HG03342 (cell line): ENCODE results near the gene CRTAC1.

ENCODE experiments used
- ATAC-seq: cut with Tn5 transposase; IDR thresholded peaks from one replicate; pipeline ENCODE4 v1.9.1; 2021; ENCODE audit warnings: mild to moderate bottlenecking, moderate library complexity; ENCODE audit not compliant: unreplicated experiment

CRTAC1 gene

DNA sequence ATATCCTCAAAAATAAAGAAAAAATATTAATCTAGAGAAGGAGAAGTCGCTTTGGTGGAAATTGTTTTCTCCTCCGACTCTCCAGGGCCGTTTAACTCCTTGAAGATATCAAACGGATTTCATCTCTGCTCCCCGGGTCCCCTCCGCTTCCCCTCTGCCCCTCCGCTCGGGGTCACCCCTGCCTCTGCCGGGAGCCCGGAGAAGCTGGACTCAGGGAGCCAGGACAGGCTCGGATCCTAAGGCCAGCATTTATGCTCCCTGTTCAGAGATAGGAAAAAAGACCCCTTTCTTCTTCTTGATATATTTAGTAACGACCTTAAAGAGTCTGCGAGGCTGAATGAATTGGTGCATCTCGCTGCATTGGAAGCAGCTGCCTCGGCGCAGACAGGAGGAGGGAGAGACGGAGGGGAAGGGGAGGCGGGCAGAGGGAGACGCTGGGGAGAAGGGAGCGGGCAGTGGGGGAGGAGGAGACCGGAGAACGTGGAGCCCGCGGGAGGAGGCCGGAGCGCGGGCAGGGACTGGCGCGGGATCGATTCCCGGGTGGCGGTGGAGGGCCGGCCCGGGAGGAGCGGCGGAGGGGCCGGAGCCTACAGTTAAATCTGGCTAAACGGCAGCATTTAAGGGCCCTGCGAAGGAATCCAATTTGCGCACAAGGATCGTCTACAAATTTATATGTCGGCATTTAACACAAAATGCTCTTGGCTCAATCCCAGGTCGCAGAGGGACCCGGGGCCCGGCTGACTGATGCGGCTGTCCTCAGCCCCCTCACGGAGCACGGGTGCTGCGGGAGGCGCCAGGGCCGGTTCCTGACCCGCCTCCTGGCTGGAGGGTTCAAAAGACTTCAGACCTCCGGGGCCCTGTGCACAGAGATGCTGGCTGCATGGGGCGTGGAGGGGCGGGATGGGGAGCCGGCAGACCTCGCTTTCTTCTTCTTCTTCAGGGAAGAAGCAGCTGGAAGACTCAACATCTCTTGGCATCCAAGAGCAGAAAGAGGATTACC lies 55.6 kb downstream of the CRTAC1 start:
- ATAC-seq = no peak

DNA sequence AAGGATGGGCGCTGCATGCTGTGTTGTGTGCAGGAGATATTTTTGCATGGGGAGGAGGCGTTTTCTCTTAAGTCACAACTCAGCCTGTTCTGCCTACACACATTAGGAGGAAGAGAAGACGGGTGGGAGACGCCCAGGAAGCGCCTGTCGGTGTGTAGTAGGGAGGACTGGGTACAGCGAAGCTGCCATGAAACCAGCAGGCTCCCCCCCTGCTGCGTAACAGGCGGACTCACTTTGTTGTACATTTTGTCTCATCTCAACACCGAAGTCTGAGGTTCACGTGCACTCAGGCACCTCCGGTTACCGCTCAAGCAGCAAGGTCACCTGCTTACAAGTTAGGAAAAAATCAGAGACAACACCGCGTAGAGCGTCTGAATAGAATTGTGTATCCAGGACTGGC lies 56.3 kb downstream of the CRTAC1 start:
- ATAC-seq = no peak

DNA sequence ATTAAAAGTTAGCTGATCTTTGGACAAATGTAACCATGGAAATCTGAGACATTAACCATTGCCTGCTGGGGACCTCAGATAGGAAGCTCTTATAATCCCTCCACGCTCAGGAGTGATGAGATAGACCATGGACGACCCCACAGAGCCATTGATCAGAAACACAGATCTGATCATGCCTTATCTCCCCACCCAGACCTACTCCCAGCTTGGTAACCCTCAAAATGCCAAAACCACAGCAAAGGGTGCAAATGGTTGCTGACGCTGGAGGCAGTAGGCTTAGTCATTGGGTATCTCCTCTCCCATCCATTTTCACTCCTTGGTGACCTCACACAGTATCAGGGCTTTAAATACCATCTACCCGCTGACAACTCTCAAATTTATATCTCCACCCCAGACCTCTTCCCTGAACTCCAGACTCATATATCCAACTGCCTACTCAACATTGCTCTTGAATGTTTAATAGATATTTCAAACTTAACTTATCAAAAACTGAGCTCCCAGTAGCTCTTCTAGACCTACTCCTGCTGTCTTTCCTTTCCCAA lies 60.8 kb downstream of the CRTAC1 start:
- no peak for ATAC-seq

DNA sequence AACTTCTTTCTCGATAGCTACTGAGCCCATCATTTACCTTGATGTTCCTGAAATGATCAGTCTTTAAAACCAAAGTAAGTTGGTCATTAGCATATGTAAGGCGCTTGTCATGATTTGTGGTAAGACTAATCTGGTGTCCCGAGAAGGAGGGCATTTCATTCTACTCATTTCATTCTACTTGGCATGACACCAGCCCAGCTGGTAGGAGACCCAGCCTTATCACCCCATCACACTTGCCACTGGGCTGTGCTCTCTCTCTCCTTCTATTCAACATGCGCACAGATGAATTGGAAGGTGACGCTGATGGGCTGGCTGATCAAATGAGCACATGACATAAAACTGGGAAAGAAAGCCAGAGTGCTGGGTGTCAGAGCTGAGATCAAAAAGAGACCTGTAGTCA lies 65.7 kb downstream of the CRTAC1 start:
- ATAC-seq = no peak

DNA sequence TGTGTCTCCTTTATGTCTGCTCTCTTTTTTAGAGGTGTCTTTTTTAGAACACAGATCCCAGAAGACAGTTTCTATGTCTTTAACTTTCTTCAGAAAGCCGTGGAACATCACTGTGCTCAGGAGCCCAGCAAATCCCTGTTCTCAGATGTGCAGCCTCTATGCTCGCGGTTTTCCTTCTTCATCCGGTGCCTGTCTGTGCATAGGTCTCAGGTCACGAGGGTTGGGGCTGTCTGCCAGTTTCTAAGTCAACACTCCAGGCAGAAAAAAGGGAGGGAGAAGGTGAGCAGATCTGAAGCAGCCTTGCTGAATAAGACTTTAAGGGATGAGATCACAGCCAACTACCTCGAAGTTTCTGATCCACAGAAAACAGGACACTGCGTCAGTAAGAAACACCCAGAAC lies 68.5 kb downstream of the CRTAC1 start:
- ATAC-seq = no peak

DNA sequence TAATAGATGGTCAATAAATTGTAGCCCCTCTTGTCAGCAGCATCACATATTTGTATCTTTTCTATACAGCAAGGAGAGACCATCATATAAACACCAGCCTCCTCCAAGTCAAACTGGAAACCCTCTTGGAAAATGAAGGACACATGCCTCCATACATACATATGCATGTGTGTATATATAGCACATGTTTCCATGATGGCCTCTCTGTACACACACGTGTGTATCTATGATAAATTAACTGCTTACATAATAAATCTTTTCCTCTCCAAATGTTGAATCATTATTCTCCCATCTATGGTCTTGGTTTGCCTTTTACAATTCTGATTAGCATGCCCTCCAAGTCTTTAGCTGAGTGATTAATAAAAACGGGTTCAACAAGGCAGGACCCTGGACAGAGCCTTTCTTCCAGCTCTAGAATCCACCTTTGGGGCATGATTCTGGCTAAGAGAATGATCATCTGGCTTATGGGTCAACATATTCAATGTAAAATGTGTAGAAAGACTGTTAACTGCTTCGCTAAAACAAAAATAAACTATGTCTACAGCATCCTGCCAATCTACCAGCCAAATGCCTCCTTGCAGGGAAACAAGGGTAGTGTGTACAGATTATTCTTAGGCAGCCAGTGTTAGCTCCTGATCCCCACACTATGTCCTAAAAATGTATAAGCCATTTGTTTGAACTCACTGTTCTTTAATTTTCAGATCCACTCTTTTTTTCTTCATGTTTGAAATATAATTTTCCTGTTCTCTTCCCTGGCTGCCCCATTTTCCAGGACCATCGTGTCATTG lies 70.0 kb downstream of the CRTAC1 start:
- ATAC-seq = no peak

DNA sequence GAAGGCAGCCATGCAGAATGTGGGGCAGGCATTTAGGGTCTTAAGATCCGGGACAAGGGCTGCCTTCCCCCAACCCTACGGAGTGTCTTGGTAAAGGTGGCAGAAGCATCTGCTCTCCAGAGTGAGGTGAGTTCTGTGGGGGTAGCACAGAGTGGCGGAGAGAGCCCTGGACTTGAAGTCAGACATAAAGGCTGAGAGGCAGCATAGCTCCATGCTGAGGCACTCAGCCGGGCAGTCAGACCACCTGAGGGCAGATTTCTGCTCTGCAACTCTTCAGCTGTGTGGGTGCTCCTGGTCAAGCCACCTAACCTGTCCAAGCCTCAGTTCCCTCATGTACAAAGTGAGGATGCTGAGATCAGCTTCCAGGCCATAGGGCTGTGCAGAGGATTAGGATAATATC lies 81.0 kb downstream of the CRTAC1 start:
- no peak for ATAC-seq

DNA sequence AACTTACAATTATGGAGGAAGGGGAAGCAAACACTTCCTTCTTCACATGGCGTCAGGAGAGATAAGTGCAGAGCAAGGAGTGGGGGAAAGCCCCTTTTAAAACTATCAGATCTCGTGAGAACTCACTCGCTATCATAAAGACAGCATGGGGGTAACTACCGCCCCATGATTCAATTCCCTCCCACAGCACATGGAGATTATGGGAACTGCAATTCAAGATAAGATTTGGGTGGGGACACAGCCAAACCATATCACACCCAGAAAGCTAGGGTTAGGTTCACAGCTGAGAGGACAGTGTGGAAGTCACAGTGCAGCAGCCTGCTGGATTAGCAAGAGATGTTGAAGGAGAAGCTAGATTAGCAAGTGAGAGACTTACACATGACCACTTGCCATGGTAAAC lies 81.6 kb downstream of the CRTAC1 start:
- ATAC-seq = no peak

DNA sequence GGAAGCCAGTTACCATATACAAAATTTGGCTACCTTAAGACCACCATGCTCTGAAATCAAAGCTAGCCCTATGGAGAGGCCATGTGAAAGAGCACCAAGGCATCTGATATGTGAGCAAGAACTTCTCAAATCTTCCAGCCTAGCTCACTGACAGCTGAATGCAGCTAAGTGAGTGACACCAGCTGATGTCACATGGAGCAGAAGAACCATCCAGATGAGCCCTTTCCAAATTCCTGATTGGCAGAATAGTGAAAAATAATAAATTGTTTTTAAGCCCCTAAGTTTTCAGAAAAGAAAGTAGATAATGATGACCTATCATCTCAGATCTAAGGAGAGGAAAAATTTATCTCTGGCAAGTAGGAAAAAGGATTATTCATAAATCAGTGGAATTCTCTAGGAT lies 85.6 kb downstream of the CRTAC1 start:
- ATAC-seq = no peak

DNA sequence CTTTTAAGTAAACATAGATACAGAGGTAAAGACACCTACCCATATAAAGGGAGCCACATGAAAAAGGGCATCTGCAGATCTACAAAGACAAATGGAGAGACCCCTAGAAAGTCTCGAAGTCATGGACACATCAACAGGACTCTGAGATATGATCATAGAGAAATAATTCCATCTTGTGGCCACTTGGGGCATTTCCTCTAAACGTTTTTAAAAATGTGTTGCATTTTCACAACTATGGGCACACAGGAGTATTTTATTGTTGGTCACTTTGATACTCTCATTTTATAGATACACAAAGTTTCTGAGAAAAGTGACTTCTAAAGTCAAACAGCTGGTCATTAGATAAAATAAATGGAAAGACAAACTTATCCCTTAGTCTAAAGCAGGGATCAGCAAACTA lies 87.1 kb downstream of the CRTAC1 start:
- no peak for ATAC-seq

DNA sequence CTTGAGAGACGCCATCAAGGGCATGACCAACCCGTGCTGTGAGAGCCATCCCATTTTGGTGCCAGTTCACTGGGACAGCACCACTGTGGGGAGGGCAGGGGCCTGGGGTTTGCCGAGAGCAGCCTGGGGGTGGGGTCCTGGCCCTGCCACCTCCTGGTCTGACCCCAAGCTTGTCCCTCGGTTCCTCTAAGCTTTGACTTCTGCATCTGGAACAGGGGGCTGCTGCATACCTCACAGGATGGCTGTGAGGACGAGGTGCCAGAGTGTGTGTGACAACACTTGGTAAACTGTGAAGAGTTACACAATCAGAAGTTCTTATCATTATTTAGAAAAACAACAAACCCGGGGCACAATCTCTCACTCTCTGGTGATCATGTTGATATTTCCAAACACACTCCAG lies 89.9 kb downstream of the CRTAC1 start:
- no peak for ATAC-seq

DNA sequence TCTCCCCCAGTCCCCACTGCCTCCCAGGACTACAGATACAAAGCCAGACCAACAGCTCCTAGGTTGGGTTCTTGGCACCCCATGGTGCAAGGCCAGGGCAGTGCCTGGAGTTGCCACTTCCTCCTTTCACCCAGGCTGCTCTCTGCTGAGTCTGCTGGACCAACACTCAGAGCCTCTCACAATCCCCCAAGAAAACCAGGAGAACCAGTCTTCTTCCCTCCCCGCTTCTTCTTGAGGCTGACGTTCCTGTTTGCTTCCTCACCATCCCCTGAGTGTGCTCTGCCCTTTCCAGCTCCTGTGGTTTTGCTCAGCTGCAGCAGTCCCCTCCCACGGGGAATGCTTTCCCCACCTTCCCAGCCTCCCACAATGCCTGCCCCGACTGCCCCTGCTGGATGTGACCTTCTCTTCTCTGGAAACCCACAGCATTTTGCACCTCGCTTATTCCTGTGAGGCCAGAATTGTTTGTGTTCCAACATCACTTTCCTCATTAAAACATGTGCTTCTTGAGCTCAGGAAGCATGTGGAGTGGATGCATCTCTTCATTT lies 90.9 kb downstream of the CRTAC1 start:
- ATAC-seq = no peak

DNA sequence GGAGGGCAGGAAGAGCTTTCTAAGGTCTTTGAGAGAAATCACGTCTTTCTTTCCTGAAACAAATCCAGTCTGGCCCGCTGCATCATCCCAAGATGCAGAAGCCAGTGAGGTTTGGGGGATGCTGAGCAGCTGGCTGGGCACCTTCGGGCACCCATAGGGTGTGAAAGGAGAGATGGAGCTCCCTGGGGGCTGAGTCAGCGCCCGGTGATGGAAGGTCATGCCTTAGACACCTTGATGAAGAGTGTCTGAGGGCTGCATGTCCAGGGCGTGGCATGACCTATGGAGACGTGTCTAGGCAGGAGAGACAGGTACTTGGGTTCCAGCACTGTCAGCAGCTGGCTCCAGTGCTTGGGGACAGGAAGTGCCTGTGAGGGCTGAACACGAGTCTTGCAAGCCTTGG lies 92.5 kb downstream of the CRTAC1 start:
- ATAC-seq = no peak

DNA sequence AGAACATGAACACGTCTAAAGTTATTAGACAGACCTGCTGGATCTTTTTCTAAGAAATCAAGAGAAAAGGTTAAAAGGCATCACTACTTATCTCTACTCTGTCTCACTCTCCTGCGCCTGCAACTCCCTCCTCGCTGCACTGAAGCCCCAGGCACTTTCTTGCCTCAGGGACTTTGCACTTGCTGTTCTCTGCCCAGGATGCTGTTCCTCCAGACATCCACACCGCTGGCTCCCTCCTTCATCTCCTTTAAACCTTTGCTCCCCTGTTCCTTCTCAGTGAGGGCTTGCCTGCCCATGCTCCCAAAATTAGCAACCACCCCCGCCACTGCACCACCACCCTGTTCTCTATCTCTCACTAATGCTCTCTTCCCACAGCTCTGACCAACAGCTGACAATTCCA lies 93.4 kb downstream of the CRTAC1 start:
- no peak for ATAC-seq

DNA sequence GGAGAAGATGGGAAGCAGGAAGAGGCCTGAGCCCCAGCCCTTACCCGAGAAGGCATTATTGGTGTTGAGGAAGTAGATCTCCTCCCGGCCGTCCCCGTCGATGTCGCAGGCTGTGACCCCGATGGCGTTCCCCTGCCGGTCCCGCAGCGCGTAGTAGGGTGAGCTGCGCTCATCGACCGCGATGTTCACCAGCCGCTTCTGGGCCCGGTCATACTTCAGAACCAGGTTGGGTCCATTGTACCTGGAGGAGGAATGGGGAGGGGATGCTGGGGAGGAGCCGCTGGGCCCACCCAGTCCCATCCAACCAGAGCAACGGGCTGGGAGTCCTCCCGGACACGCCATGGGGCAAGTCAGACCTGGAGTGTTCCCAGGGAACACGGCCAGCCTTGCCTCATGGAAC lies 94.3 kb downstream of the CRTAC1 start:
- ATAC-seq = no peak

DNA sequence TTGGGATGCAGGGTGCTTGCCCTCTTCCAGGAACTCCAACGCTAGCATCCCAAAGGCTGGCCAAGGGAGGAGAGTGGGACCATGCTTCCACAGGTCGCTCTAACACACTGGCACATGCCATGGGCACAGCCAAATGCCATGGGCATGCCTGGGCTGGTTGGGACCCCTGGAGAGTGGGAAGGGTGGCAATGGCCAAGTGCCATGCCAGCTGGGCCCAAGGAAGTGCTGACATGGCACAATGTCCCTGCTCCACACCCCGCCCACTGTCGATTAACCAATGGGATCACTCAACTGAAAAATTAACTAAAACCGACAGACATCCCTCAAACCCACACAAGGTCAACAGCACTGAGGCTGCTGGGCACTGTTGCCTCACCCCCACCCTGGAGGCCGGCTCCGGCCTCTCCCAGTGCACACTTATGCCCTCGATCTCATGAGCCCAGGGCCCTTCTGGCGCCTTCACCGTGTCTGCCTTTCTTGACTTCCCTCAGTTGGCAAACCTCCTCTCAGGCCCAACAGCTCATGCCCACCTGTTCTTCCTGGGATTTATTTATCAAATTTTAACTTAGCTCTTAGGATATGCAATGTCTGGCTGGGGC lies 97.4 kb downstream of the CRTAC1 start:
- ATAC-seq = no peak

DNA sequence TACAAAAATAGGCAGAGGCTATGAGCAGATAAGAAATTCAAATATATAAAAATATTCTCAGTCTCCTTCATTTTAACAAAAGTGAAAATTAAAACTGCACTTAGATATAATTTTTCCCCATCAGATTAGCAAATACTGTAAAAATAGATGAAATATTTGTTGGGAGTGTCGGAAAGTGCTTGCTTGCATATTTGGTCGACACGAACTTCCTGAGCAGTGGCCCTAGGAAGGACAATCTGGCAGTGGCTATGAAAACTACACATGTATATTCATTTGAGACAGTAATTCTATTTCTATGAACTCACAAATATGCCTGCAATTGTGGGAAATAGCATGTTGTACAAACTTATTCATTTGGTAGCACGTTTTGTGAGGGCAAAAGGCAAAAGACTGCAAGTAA lies 99.4 kb downstream of the CRTAC1 start:
- ATAC-seq = no peak

DNA sequence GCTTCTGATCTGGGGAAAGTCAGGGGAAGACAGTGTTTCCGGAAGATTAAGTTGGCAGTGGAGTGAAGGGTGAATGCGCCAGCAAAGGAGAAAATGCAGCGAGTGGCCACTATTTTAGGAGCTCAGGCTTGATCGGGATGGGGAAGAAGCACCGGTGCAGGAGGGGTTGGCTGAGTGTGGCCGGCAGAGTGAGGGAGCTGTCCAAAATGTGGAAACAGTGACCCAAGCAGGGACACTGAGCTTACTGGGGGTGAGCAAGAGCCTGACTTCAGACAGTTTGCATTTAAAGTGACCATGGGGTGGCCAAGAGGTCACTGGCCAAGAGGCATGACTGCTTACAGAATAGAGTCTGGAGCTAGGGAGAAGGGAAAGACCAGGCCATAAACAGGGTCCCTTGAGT lies 101.5 kb downstream of the CRTAC1 start:
- no peak for ATAC-seq

DNA sequence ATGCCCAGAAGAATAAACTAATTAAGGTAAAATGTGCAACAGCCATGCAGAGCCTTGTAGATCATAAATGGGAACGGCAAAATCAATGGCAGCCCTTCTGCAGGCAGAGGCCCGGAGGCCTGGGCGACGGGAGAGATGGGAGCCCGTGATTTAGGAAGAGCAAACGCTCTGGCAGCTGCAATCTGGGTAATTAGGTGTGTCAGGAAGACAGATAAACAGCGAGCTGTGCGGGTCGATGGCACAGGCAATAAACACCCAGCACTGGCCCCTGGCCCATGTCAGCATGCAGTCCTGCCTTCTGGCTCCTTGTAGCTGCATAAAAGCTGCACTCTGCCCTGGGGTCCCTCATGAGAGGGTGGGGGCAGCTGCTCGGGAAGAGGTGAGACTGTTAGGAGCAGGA lies 102.8 kb downstream of the CRTAC1 start:
- ATAC-seq = no peak

DNA sequence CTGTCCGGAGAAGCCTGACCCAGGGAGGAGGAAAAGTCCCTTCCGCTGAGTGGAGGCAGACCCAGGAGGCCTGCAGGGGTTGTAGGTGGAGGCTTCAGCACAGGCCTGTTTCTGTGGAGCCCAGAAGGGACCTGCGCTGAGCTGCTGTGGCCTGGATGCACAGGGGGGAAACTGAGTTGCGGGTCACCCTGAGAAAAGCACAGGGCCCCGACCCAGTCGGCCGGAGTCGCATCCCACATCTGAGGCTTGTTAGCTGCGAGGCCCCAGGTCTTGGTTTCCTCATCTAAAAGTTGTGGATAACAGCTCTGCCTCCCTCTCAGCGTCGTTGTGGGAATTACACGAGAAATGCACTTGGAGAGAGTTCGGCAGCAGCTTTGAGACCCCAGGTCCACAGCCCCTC lies 104.4 kb downstream of the CRTAC1 start:
- no peak for ATAC-seq

DNA sequence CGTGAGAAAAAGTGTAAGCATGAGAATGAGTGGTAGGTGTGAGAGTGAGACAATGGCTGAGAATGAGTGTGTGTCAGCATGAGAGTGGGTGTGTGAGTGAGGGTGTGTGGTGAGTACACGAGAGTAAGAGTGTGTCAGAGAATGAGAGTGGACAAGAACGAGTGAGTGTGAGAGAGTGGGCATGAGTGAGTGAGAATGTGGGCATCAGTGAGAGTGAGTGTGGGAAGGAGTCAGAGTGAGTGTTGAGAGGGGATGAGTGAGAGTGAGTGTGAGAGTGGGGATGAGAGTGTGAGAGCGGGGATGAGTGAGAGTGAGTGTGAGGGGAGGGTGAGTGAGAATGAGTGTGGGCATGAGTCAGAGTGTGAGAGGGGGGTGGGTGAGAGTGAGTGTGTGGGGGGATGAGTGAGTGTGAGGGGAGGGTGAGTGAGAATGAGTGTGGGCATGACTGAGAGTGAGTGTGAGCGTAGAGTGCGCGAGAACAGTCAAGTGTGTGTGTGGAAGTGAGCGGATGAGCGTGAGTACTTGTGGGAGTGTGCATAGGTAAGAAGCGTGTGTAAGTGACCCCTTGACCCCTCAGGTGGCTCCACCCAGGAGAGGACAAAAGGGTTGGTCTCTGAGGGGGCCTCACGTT lies 105.0 kb downstream of the CRTAC1 start:
- no peak for ATAC-seq
